HEK293T (cell line): Measurements from ENCODE around the gene ZNF202.
"Not testable (repeated sequence)": the region's sequence is repeated elsewhere in the genome, so short reads cannot be mapped to it uniquely, and the experiment has no call there.

Source experiments
- CTCF ChIA-PET: fragments of 350-600 bp; formaldehyde crosslinking; extraction: SDS; loops from one replicate; lab custom pipeline; 2021; ENCODE audit warnings: antibody characterized with exemption, inconsistent platforms; lab: Yijun Ruan, JAX
- POLR2A ChIA-PET: fragments of 350-600 bp; formaldehyde crosslinking; extraction: SDS; loops from one replicate; lab custom pipeline; 2020; ENCODE audit warnings: antibody characterized with exemption, inconsistent platforms; lab: Yijun Ruan, JAX
- DNase-seq: peaks from one replicate; pipeline ENCODE4 v3.0.0; 2012; ENCODE audit warnings: mixed read lengths; ENCODE audit errors: extremely low spot score
- ARNT ChIP-seq: fragments of 450-650 bp; IDR thresholded peaks from 2 replicates; pipeline ENCODE4 v1.6.1; 2017; ENCODE audit warnings: mild to moderate bottlenecking
- BHLHE40 ChIP-seq: fragments of 450-650 bp; IDR thresholded peaks from 2 replicates; pipeline ENCODE4 v1.6.1; 2016; ENCODE audit warnings: mild to moderate bottlenecking, moderate library complexity, borderline replicate concordance
- CTBP1 ChIP-seq: fragments of 450-650 bp; IDR thresholded peaks from 2 replicates; pipeline ENCODE4 v1.6.1; 2016; ENCODE audit warnings: borderline replicate concordance
- ELF4 ChIP-seq: fragments of 450-650 bp; IDR thresholded peaks from 2 replicates; pipeline ENCODE4 v1.6.1; 2017; ENCODE audit warnings: antibody characterized with exemption
- FOXA1 ChIP-seq: fragments of 450-650 bp; IDR thresholded peaks from 2 replicates; pipeline ENCODE4 v1.6.1; 2016; ENCODE audit warnings: mild to moderate bottlenecking
- FOXK2 ChIP-seq: fragments of 450-650 bp; IDR thresholded peaks from 2 replicates; pipeline ENCODE4 v1.6.1; 2016; ENCODE audit warnings: mild to moderate bottlenecking
- FOXM1 ChIP-seq: fragments of 450-650 bp; IDR thresholded peaks from 2 replicates; pipeline ENCODE4 v1.6.1; 2017; ENCODE audit warnings: mild to moderate bottlenecking, borderline replicate concordance
- HDGF ChIP-seq: fragments of 450-650 bp; IDR thresholded peaks from 2 replicates; pipeline ENCODE4 v1.6.1; 2017; ENCODE audit warnings: antibody characterized with exemption, borderline replicate concordance
- L3MBTL2 ChIP-seq: fragments of 450-650 bp; conservative IDR thresholded peaks from 2 replicates; pipeline ENCODE4 v1.6.1; 2016; ENCODE audit warnings: mild to moderate bottlenecking
- LEF1 ChIP-seq: fragments of 450-650 bp; IDR thresholded peaks from 2 replicates; pipeline ENCODE4 v1.6.1; 2017; ENCODE audit warnings: mild to moderate bottlenecking, borderline replicate concordance
- NFRKB ChIP-seq: fragments of 450-650 bp; IDR thresholded peaks from 2 replicates; pipeline ENCODE4 v1.6.1; 2016; ENCODE audit warnings: mild to moderate bottlenecking, moderate library complexity
- PKNOX1 ChIP-seq: fragments of 450-650 bp; IDR thresholded peaks from 2 replicates; pipeline ENCODE4 v1.6.1; 2016
- SP1 ChIP-seq: fragments of 450-650 bp; IDR thresholded peaks from 2 replicates; pipeline ENCODE4 v1.6.1; 2017
- SUZ12 ChIP-seq: fragments of 450-650 bp; IDR thresholded peaks from 2 replicates; pipeline ENCODE4 v1.6.1; 2016; ENCODE audit warnings: mild to moderate bottlenecking
- TARDBP ChIP-seq: fragments of 450-650 bp; IDR thresholded peaks from 2 replicates; pipeline ENCODE4 v1.6.1; 2016
- ZNF384 ChIP-seq: fragments of 450-650 bp; IDR thresholded peaks from 2 replicates; pipeline ENCODE4 v1.6.1; 2016

The ZNF202 gene

GRCh38 chr11:123718063-123718462 is 23.4 kb downstream of the ZNF202 start:
- DNase-seq = no peak
- ChIA-PET CTCF (no interaction called here), POLR2A (no interaction called here)
- TF ChIP-seq BHLHE40 = no peak
- TF ChIP-seq ELF4 = no peak
- TF ChIP-seq LEF1 = no peak

- DNase-seq, POLR2A ChIA-PET: not testable (repeated sequence)
- CTCF ChIA-PET = interaction anchor here (0.9 to 9.1 kb wide), 2 partner anchors 72 to 87 kb away, joined by 4 to 115 read pairs; no protein-coding TSS in a partner anchor
These were observed 28.8 kb downstream of the ZNF202 start for GRCh38 chr11:123712627-123713026.

- ChIA-PET POLR2A (no interaction called here), CTCF (interaction anchor here (0.7 to 9.1 kb wide), 13 partner anchors 9 to 131 kb away, joined by 3 to 115 read pairs (median 3); partner anchors contain the start of gene SCN3B)
- DNase-seq = peak; percentile 65
- TF ChIP-seq SUZ12 (no peak), FOXM1 (no peak), ARNT (no peak), L3MBTL2 (no peak), PKNOX1 (no peak), ZNF384 (no peak), BHLHE40 (no peak), SP1 (no peak)
These were observed 33.8 kb downstream of the ZNF202 start for GRCh38 chr11:123707606-123708205.

GRCh38 chr11:123707206-123707605 is 34.3 kb downstream of the ZNF202 start:
- CTCF ChIA-PET = interaction anchor here (0.8 to 9.1 kb wide), 13 partner anchors 10 to 130 kb away, joined by 3 to 115 read pairs (median 3); partner anchors contain the start of gene SCN3B
- no peak for TF ChIP-seq PKNOX1
- DNase-seq = no peak
- POLR2A ChIA-PET = no interaction called here

GRCh38 chr11:123704341-123704740 is 37.1 kb downstream of the ZNF202 start:
- CTCF ChIA-PET = interaction anchor here (2.3 to 9.1 kb wide), 2 partner anchors 51 to 63 kb away, joined by 9 to 115 read pairs; no protein-coding TSS in a partner anchor
- TF ChIP-seq L3MBTL2 (no peak), SUZ12 (no peak), FOXM1 (no peak), SP1 (no peak), PKNOX1 (no peak), ELF4 (no peak), ARNT (no peak), FOXA1 (no peak), BHLHE40 (no peak), NFRKB (no peak), HDGF (no peak), CTBP1 (no peak), FOXK2 (no peak), TARDBP (no peak), LEF1 (no peak), ZNF384 (no peak)
- DNase-seq = no peak
- POLR2A ChIA-PET = no interaction called here

- POLR2A ChIA-PET = no interaction called here
- no peak for TF ChIP-seq NFRKB
- TF ChIP-seq ARNT = no peak
- TF ChIP-seq L3MBTL2 = no peak
- TF ChIP-seq LEF1 = no peak
- TF ChIP-seq BHLHE40 = no peak
- no peak for TF ChIP-seq SP1
- TF ChIP-seq ELF4 = no peak
- TF ChIP-seq SUZ12 = no peak
- no peak for TF ChIP-seq HDGF
- TF ChIP-seq PKNOX1 = no peak
- TF ChIP-seq TARDBP = no peak
- TF ChIP-seq CTBP1 = no peak
- TF ChIP-seq FOXK2 = no peak
- no peak for TF ChIP-seq FOXA1
- TF ChIP-seq ZNF384 = no peak
- TF ChIP-seq FOXM1 = no peak
- CTCF ChIA-PET = interaction anchor here (0.5 kb wide), 1 partner anchor 695 kb away, joined by 3 read pairs; no protein-coding TSS in a partner anchor
- DNase-seq = no peak
These were observed 38.8 kb downstream of the ZNF202 start for GRCh38 chr11:123702696-123703095.
